ENCODE measurements around the gene MINDY1. TPM values are rescaled to one million over a fixed set of nuclear protein-coding genes. Genes with fewer than 3 reads are reported as not detected.

Gene MINDY1
- total RNA-seq, 1 donor from 2014 or later, result 10.7 TPM

DNA sequence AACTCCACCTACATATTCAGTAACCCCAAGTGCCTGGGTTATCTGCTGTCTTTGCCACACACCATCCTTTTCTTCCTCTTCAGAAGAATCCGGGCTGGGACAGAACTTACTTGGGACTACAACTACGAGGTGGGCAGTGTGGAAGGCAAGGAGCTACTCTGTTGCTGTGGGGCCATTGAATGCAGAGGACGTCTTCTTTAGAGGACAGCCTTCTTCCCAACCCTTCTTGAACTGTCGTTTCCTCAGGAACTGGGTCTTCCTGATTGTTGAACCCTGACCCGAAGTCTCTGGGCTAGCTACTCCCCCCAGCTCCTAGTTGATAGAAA, 42.6 kb downstream of the MINDY1 start:
- peaks cover 94% of the 10 kb centered on the region for H3K36me3 Mint-ChIP-seq (ENCODE audit: low read depth)
- CTCF ChIA-PET, result no interaction called here
- intact Hi-C loops (cut with micrococcal nuclease), result no loop called here

DNA sequence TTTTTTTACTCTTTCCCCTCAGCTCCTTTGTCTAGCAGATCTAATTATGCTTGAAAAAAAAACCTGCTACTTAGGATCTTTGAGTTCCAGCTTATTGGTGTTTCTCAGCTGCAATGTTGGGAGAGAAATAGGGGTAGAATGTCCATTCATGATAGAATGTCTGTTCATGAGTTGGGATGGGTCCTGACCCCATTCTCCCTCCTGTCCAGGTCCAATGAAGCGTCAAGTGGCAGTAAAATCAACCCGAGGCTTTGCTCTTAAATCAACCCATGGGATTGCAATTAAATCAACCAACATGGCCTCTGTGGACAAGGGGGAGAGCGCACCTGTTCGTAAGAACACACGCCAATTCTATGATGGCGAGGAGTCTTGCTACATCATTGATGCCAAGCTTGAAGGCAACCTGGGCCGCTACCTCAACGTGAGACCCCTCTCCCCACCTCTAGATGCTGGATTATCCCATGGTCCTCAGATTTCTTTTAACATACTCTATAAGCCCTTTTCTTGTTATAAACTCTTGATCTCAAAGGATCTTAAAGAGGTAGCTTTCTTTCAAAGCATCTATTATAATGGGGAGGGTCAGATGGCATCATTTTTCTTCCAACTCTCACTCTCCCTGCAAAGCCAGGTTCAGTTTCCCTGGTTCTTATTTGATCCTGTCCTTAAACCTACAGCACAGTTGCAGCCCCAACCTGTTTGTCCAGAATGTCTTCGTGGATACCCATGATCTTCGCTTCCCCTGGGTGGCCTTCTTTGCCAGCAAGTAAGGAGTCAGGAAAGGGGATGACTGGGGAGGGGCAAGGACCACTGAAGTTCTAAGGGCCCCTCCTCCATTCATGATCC, 43.2 kb downstream of the MINDY1 start:
- TF ChIP-seq, protein P1, sequence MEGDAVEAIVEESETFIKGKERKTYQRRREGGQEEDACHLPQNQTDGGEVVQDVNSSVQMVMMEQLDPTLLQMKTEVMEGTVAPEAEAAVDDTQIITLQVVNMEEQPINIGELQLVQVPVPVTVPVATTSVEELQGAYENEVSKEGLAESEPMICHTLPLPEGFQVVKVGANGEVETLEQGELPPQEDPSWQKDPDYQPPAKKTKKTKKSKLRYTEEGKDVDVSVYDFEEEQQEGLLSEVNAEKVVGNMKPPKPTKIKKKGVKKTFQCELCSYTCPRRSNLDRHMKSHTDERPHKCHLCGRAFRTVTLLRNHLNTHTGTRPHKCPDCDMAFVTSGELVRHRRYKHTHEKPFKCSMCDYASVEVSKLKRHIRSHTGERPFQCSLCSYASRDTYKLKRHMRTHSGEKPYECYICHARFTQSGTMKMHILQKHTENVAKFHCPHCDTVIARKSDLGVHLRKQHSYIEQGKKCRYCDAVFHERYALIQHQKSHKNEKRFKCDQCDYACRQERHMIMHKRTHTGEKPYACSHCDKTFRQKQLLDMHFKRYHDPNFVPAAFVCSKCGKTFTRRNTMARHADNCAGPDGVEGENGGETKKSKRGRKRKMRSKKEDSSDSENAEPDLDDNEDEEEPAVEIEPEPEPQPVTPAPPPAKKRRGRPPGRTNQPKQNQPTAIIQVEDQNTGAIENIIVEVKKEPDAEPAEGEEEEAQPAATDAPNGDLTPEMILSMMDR (IDR thresholded peaks at IDR 0.05), result no peak
- no peak for ATAC-seq (ENCODE audit: low read depth)
- ChIA-PET POLR2A (interaction anchor here (1.9 kb wide), 1 partner anchor 10 kb away, joined by 6 read pairs; no protein-coding TSS in a partner anchor), CTCF (interaction anchor here (0.7 to 0.9 kb wide), 2 partner anchors 41 to 61 kb away, joined by 3 to 4 read pairs; no protein-coding TSS in a partner anchor)
- Mint-ChIP-seq H3K9me3 (no peaks in the 10 kb centered on the region), H3K4me3 (no peak overlapping the region), H3K27ac (no peak overlapping the region), H3K27me3 (no peaks in the 10 kb centered on the region), H3K4me1 (no peaks in the 10 kb centered on the region), H3K36me3 (ENCODE audit: low read depth) (peaks cover 93% of the 10 kb centered on the region)
- no peak for DNase-seq
- intact Hi-C loops (cut with micrococcal nuclease), result no loop called here

More for the DNA sequence above, 42.6 kb downstream of the MINDY1 start:
- H3K4me1 Mint-ChIP-seq, result no peaks in the 10 kb centered on the region
- no peak for ATAC-seq (ENCODE audit: low read depth)
- POLR2A ChIA-PET, result no interaction called here
- no peaks in the 10 kb centered on the region for H3K9me3 Mint-ChIP-seq
- TF ChIP-seq, protein P1 (IDR thresholded peaks at IDR 0.05), result no peak
- H3K4me3 Mint-ChIP-seq, result no peak overlapping the region
- H3K27me3 Mint-ChIP-seq, result no peaks in the 10 kb centered on the region
- H3K27ac Mint-ChIP-seq, result no peak overlapping the region
- DNase-seq, result no peak

DNA sequence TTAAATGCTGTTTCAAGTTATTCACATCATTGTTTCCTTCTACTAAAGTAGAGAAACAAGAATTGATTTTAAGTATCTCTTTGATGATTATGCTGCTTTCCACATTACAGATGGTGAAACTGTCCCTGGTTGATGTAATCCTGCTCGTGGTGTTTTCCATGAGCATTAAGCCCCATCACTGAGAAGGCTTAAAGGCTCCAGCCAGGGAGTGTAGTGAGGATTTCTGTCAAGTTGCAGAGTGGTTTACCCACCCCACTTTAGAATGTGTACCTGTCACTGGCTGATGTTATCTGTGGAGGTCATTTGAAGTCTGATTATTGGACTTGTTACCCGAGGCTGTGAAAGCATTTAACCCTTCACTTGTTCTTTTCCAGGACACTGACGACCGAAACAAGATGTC, 44.9 kb downstream of the MINDY1 start:
- H3K36me3 Mint-ChIP-seq (ENCODE audit: low read depth), result peaks cover 88% of the 10 kb centered on the region
- CTCF ChIA-PET, result no interaction called here

DNA sequence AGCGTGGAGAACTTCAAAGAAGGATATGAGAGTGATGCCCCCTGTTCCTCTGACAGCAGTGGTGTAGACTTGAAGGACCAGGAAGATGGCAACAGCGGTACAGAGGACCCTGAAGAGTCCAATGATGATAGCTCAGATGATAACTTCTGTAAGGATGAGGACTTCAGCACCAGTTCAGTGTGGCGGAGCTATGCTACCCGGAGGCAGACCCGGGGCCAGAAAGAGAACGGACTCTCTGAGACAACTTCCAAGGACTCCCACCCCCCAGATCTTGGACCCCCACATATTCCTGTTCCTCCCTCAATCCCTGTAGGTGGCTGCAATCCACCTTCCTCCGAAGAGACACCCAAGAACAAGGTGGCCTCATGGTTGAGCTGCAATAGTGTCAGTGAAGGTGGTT, 46.1 kb downstream of the MINDY1 start:
- POLR2A ChIA-PET, result interaction anchor here (0.7 kb wide), 1 partner anchor 11 kb away, joined by 3 read pairs; no protein-coding TSS in a partner anchor
- Mint-ChIP-seq H3K4me1 (no peaks in the 10 kb centered on the region), H3K27ac (no peak overlapping the region), H3K36me3 (ENCODE audit: low read depth) (peaks cover 83% of the 10 kb centered on the region), H3K9me3 (no peaks in the 10 kb centered on the region), H3K27me3 (no peaks in the 10 kb centered on the region), H3K4me3 (no peak overlapping the region)
- intact Hi-C loops (cut with micrococcal nuclease), result no loop called here
- TF ChIP-seq, protein P1 (IDR thresholded peaks at IDR 0.05), result no peak
- no peak for ATAC-seq (ENCODE audit: low read depth)
- CTCF ChIA-PET, result no interaction called here
- DNase-seq, result no peak

More for the DNA sequence above, 44.9 kb downstream of the MINDY1 start:
- Mint-ChIP-seq H3K9me3 (no peaks in the 10 kb centered on the region), H3K4me3 (no peak overlapping the region), H3K27ac (no peak overlapping the region), H3K27me3 (no peaks in the 10 kb centered on the region), H3K4me1 (no peaks in the 10 kb centered on the region)
- intact Hi-C loops (cut with micrococcal nuclease), result no loop called here
- no peak for DNase-seq
- POLR2A ChIA-PET, result interaction anchor here (1.9 kb wide), 1 partner anchor 12 kb away, joined by 6 read pairs; no protein-coding TSS in a partner anchor
- TF ChIP-seq, protein P1 (IDR thresholded peaks at IDR 0.05), result no peak
- no peak for ATAC-seq (ENCODE audit: low read depth)

DNA sequence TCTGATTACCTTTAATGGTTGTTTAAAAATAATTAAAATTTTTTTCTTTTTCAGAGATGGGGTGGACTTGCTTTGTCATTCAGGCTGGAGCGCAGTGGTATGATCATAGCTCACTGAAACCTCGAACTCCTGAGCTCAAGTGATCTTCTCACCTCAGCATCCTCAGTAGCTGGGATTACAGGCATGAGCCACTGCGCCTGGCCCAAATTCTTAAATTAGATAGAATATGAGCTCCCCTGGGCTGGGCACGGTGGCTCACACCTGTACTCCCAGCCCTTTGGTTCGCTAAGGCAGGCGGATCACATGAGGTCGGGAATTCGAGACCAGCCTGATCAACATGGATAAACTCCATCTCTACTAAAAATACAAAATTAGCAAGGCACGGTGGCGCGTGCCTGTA, 49.0 kb downstream of the MINDY1 start:
- H3K27me3 Mint-ChIP-seq, result no peaks in the 10 kb centered on the region
- H3K9me3 Mint-ChIP-seq, result no peaks in the 10 kb centered on the region
- no peak overlapping the region for H3K4me3 Mint-ChIP-seq
- DNase-seq (no peak), ATAC-seq (ENCODE audit: low read depth) (no peak)
- intact Hi-C loops (cut with micrococcal nuclease), result no loop called here
- H3K4me1 Mint-ChIP-seq, result no peaks in the 10 kb centered on the region
- no peak overlapping the region for H3K27ac Mint-ChIP-seq
- ChIA-PET CTCF (no interaction called here), POLR2A (interaction anchor here (0.5 to 1.0 kb wide), 2 partner anchors 12 to 16 kb away, joined by 3 to 4 read pairs; no protein-coding TSS in a partner anchor)
- H3K36me3 Mint-ChIP-seq (ENCODE audit: low read depth), result peaks cover 81% of the 10 kb centered on the region
- TF ChIP-seq, protein P1 (IDR thresholded peaks at IDR 0.05), result no peak

Data from activated B cell treated with CpG ODN at 0.5 μM for 24 hours (primary cell).